SK-N-SH (cell line): ENCODE data around the gene ERAL1. TPM values are rescaled to one million over a fixed set of nuclear protein-coding genes. Genes with fewer than 3 reads are reported as not detected.

Experiments used
- CTCF ChIA-PET: fragments of 300-600, 350-600 bp; formaldehyde crosslinking; extraction: SDS; loops from one replicate; lab custom pipeline; 2021; lab: Yijun Ruan, JAX
- POLR2A ChIA-PET: fragments of 350-600 bp; sonication (Branson Sonifier 250); formaldehyde crosslinking; extraction: SDS; loops from one replicate; lab custom pipeline; 2020; ENCODE audit warnings: antibody characterized with exemption, inconsistent platforms; lab: Yijun Ruan, JAX
- DNase-seq: peaks from one replicate; pipeline ENCODE4 v3.0.0; 2012
- H2AFZ ChIP-seq: fragments of 200-600 bp; sonication (generic); 2 replicates; pipeline ENCODE4 v1.8.1; 2016; ENCODE audit warnings: antibody characterized with exemption, mild to moderate bottlenecking, low read depth
- H3F3A ChIP-seq: fragments of 200-600 bp; sonication (generic); replicated peaks from 2 replicates; pipeline ENCODE3; 2016; ENCODE audit warnings: antibody characterized with exemption, mild to moderate bottlenecking; ENCODE audit not compliant: insufficient read depth
- H3K27ac ChIP-seq, 2 experiments: fragments of 200-500 bp in 1 of 2; fragments of 200-600 bp in 1 of 2; sonication (Bioruptor generic) in 1 of 2; sonication (generic), shearing (Covaris generic) in 1 of 2; 2 replicates each; pipeline versions ENCODE4 v1.5.1 to v1.6.1; 2014 to 2016; ENCODE audit warnings: low read depth in 2 of 2, inconsistent platforms in 1 of 2, low read length in 1 of 2, mild to moderate bottlenecking in 1 of 2, mixed read lengths in 1 of 2
- H3K27me3 ChIP-seq: fragments of 200-600 bp; sonication (generic), shearing (Covaris generic); 2 replicates; pipeline ENCODE4 v1.6.1; 2016; ENCODE audit warnings: mixed run types; ENCODE audit not compliant: insufficient read depth
- H3K36me3 ChIP-seq, 2 experiments: fragments of 200-500 bp in 1 of 2; fragments of 200-600 bp in 1 of 2; sonication (Bioruptor generic) in 1 of 2; sonication (generic) in 1 of 2; replicated peaks in 1 of 2; 2 replicates each; pipeline versions ENCODE3 to v1.5.1; 2014 to 2016; ENCODE audit warnings: low read length in 1 of 2, mild to moderate bottlenecking in 1 of 2; ENCODE audit not compliant: insufficient read depth in 2 of 2, control insufficient read depth in 1 of 2
- H3K4me1 ChIP-seq, 2 experiments: fragments of 200-500 bp in 1 of 2; fragments of 200-600 bp in 1 of 2; sonication (Bioruptor generic) in 1 of 2; sonication (generic), shearing (Covaris generic) in 1 of 2; 2 replicates each; pipeline versions ENCODE4 v1.5.1 to v1.6.1; 2014 to 2016; ENCODE audit warnings: low read depth in 1 of 2, low read length in 1 of 2, mixed run types in 1 of 2; ENCODE audit not compliant: insufficient read depth in 2 of 2, control insufficient read depth in 1 of 2
- H3K4me2 ChIP-seq: fragments of 200-600 bp; sonication (generic), shearing (Covaris generic); 2 replicates; pipeline ENCODE4 v1.6.1; 2017; ENCODE audit warnings: mixed run types
- H3K4me3 ChIP-seq, 2 experiments: fragments of 200-500 bp in 1 of 2; fragments of 200-600 bp in 1 of 2; sonication (Bioruptor generic) in 1 of 2; sonication (generic), shearing (Covaris generic) in 1 of 2; 2 replicates each; pipeline versions ENCODE4 v1.5.1 to v1.8.1; 2014 to 2016; ENCODE audit warnings: low read depth in 2 of 2, inconsistent platforms in 1 of 2, low read length in 1 of 2, mild to moderate bottlenecking in 1 of 2, mixed read lengths in 1 of 2, moderate library complexity in 1 of 2
- H3K79me2 ChIP-seq: fragments of 200-600 bp; sonication (generic); 2 replicates; pipeline ENCODE4 v1.8.1; 2017; ENCODE audit warnings: mild to moderate bottlenecking; ENCODE audit not compliant: insufficient read depth
- H3K9ac ChIP-seq: fragments of 200-600 bp; sonication (generic); 2 replicates; pipeline ENCODE4 v1.6.1; 2017; ENCODE audit warnings: mixed run types
- H3K9me2 ChIP-seq: fragments of 200-600 bp; sonication (generic); 2 replicates; pipeline ENCODE4 v1.6.1; 2017; ENCODE audit warnings: mixed run types
- H3K9me3 ChIP-seq: fragments of 200-600 bp; sonication (generic); 2 replicates; pipeline ENCODE4 v1.6.1; 2017; ENCODE audit warnings: mixed run types, mild to moderate bottlenecking, moderate library complexity
- H4K20me1 ChIP-seq: fragments of 200-600 bp; sonication (generic); 2 replicates; pipeline ENCODE4 v1.6.1; 2017; ENCODE audit warnings: mild to moderate bottlenecking, mixed run types; ENCODE audit not compliant: insufficient read depth
- CTCF ChIP-seq: fragments of 200-600 bp; sonication (generic); IDR thresholded peaks from 2 replicates; pipeline ENCODE4 v1.6.1; 2017; ENCODE audit warnings: antibody characterized with exemption, mild to moderate bottlenecking, moderate library complexity
- EP300 ChIP-seq, 2 experiments: IDR thresholded peaks; 2 replicates each; pipeline versions ENCODE4 v1.4.0 to v1.6.1; 2012; ENCODE audit warnings: borderline replicate concordance in 1 of 2, low read depth in 1 of 2, low read length in 1 of 2
- EZH2phosphoT487 ChIP-seq: fragments of 200-600 bp; sonication (generic); IDR thresholded peaks from 2 replicates; pipeline ENCODE4 v1.6.1; 2017; ENCODE audit warnings: low read depth, mixed run types, mild to moderate bottlenecking, antibody characterized with exemption, moderate library complexity, borderline replicate concordance
- FOSL2 ChIP-seq: IDR thresholded peaks from 2 replicates; pipeline ENCODE4 v1.4.0; 2012; ENCODE audit warnings: low read depth, mild to moderate bottlenecking, moderate library complexity, borderline replicate concordance
- FOXJ3 ChIP-seq: sonication (generic); formaldehyde crosslinking; IDR thresholded peaks from 2 replicates; pipeline ENCODE4 v1.5.1; 2020; ENCODE audit warnings: mild to moderate bottlenecking, missing genetic modification reagents
- GATA2 ChIP-seq: sonication (generic); formaldehyde crosslinking; IDR thresholded peaks from 2 replicates; pipeline ENCODE4 v1.5.0; 2020; ENCODE audit warnings: mild to moderate bottlenecking, missing genetic modification reagents
- JUND ChIP-seq: IDR thresholded peaks from 2 replicates; pipeline ENCODE4 v1.4.0; 2012
- MXI1 ChIP-seq: IDR thresholded peaks from 2 replicates; pipeline ENCODE4 v1.6.1; 2012; ENCODE audit warnings: mild to moderate bottlenecking, low read depth, low read length, improper control_type of control experiment
- NFIC ChIP-seq: IDR thresholded peaks from 2 replicates; pipeline ENCODE4 v1.4.0; 2012; ENCODE audit warnings: borderline replicate concordance
- RAD21 ChIP-seq: IDR thresholded peaks from 2 replicates; pipeline ENCODE4 v1.6.1; 2012; ENCODE audit warnings: mild to moderate bottlenecking, low read length
- RCOR1 ChIP-seq: fragments of 150-350 bp; IDR thresholded peaks from 2 replicates; pipeline ENCODE4 v1.6.1; 2017; ENCODE audit warnings: antibody characterized with exemption, low read length
- SIN3A ChIP-seq: IDR thresholded peaks from 2 replicates; pipeline ENCODE4 v1.6.1; 2012; ENCODE audit warnings: low read depth, mild to moderate bottlenecking, low read length, moderate library complexity, borderline replicate concordance
- SMC3 ChIP-seq: IDR thresholded peaks from 2 replicates; pipeline ENCODE4 v1.6.1; 2012; ENCODE audit warnings: low read depth, low read length, improper control_type of control experiment
- TEAD4 ChIP-seq: IDR thresholded peaks from 2 replicates; pipeline ENCODE4 v1.4.0; 2012; ENCODE audit warnings: mild to moderate bottlenecking, borderline replicate concordance; ENCODE audit not compliant: insufficient read depth
- ZBTB33 ChIP-seq: IDR thresholded peaks from 2 replicates; pipeline ENCODE4 v1.4.0; 2012; ENCODE audit warnings: low read depth, borderline replicate concordance
- WGBS: methylation state at CpG from one replicate; pipeline ENCODE4 v1.1.6; 2017; ENCODE audit warnings: low lambda C conversion rate; 5-methylcytosine and 5-hydroxymethylcytosine counted together
- polyA plus RNA-seq, 3 experiments: library from polyadenylated mRNA; depleted of rRNA; stranded (reverse); fragments of >200 nt; gene quantifications; 2 replicates each; pipeline ENCODE4 v1.2.3, GENCODE V29; 2012

ERAL1 gene
- polyA plus RNA-seq, 1 of the 3 experiments (the other 2 are of a cell fraction): 57.3 TPM

GRCh38 chr17:28878158-28878910 is 23.5 kb downstream of the ERAL1 start:
- Histone ChIP-seq H3K36me3 (peaks cover 17 to 52% of the 10 kb centered on the region in 2 experiments), H3K27me3 (no peaks in the 10 kb centered on the region), H3K4me2 (no peak overlapping the region), H3K79me2 (no peaks in the 10 kb centered on the region), H3K4me1 (no peaks in the 10 kb centered on the region), H3F3A (peaks cover 3% of the 10 kb centered on the region), H3K27ac (no peak overlapping the region), H3K4me3 (no peak overlapping the region), H3K9me3 (no peaks in the 10 kb centered on the region), H3K9ac (no peak overlapping the region), H3K9me2 (no peaks in the 10 kb centered on the region), H2AFZ (no peak overlapping the region), H4K20me1 (no peaks in the 10 kb centered on the region)
- no peak for DNase-seq
- TF ChIP-seq RCOR1 (no peak), GATA2 (CRISPR knock-in tag) (no peak), FOXJ3 (CRISPR knock-in tag) (no peak), TEAD4 (no peak), EZH2phosphoT487 (no peak), JUND (no peak), FOSL2 (no peak), MXI1 (no peak), SIN3A (no peak)
- WGBS: 87% methylated on average over 2 of the region's 2 CpGs
- ChIA-PET POLR2A (interaction anchor here (1.0 kb wide), 1 partner anchor 18 kb away, joined by 3 read pairs; no protein-coding TSS in a partner anchor), CTCF (interaction anchor here (0.6 to 1.3 kb wide), 4 partner anchors 25 to 114 kb away, joined by 3 to 18 read pairs (median 3); no protein-coding TSS in a partner anchor)

- Histone ChIP-seq H4K20me1 (no peaks in the 10 kb centered on the region), H3K9ac (no peak overlapping the region), H3K36me3 (peaks cover 17 to 53% of the 10 kb centered on the region in 2 experiments), H3K27ac (no peak overlapping the region), H3K9me3 (no peaks in the 10 kb centered on the region), H3K9me2 (no peaks in the 10 kb centered on the region), H3K4me3 (no peak overlapping the region), H3K27me3 (no peaks in the 10 kb centered on the region), H2AFZ (no peak overlapping the region), H3K79me2 (no peaks in the 10 kb centered on the region), H3K4me2 (no peak overlapping the region), H3F3A (peaks cover under 1% of the 10 kb centered on the region), H3K4me1 (no peaks in the 10 kb centered on the region)
- WGBS: 94% methylated on average over 4 of the region's 4 CpGs
- POLR2A ChIA-PET: no interaction called here
- TF ChIP-seq RAD21 (peak; percentile 52), ZBTB33 (no peak), NFIC (no peak), CTCF (peak; percentile 52), EP300 (IDR thresholded peaks at IDR 0.05; ENCODE audit: borderline replicate concordance in 1 of 2, low read depth in 1 of 2, low read length in 1 of 2) (no peak), SMC3 (peak; percentile 25; the same call in 1 of the 2 replicates)
- CTCF ChIA-PET: interaction anchor here (0.6 to 1.3 kb wide), 4 partner anchors 25 to 119 kb away, joined by 3 to 18 read pairs (median 3); no protein-coding TSS in a partner anchor
- DNase-seq: peak; percentile 52
Measured at GRCh38 chr17:28878981-28879380, 24.2 kb downstream of the ERAL1 start.
